Stomach (tissue), 9 donors: ENCODE results near the gene ATP2B1. TPM values are rescaled to one million over a fixed set of nuclear protein-coding genes. Genes with fewer than 3 reads are reported as not detected.

Source experiments
- DNase-seq, 2 donors: peaks; one replicate each; pipeline versions ENCODE4 v3.0.0 to v3.0.0-alpha.2; 2013 to 2019
- H3K27ac ChIP-seq, 5 donors: fragments of 200-600 bp in 4 of 5; sonication (generic) in 4 of 5; one replicate each; pipeline ENCODE4 v1.5.1; 2013 to 2019; ENCODE audit warnings: mild to moderate bottlenecking in 1 of 5, moderate library complexity in 1 of 5
- H3K27me3 ChIP-seq, 3 donors: fragments of 200-600 bp; sonication (generic); one replicate each; pipeline ENCODE4 v1.5.1; 2017 to 2019; ENCODE audit warnings: mixed run types in 1 of 3
- H3K36me3 ChIP-seq, 4 donors: fragments of 200-600 bp; sonication (generic); 1 replicate in 3 of 4; 2 replicates in 1 of 4; pipeline ENCODE4 v1.5.1; 2016 to 2019
- H3K4me1 ChIP-seq, 4 donors: fragments of 200-600 bp; sonication (generic); one replicate each; pipeline ENCODE4 v1.5.1; 2016 to 2019
- H3K4me3 ChIP-seq, 4 donors: fragments of 200-600 bp; sonication (generic) in 3 of 4; one replicate each; pipeline ENCODE4 v1.5.1; 2016 to 2019; ENCODE audit warnings: mild to moderate bottlenecking in 1 of 4
- H3K9me3 ChIP-seq, 4 donors: fragments of 200-600 bp; sonication (generic); one replicate each; pipeline ENCODE4 v1.5.1; 2016 to 2019
- CTCF ChIP-seq, 7 experiments: fragments of 450-650 bp in 4 of 7; fragments of 200-600 bp in 3 of 7; sonication (generic) in 3 of 7; IDR thresholded peaks; one replicate each; pipeline ENCODE4 v1.5.1; 2016 to 2019; ENCODE audit warnings: antibody characterized with exemption in 7 of 7, control low read depth in 2 of 7, mild to moderate bottlenecking in 1 of 7
- EP300 ChIP-seq: sonication (generic); formaldehyde crosslinking; IDR thresholded peaks from one replicate; pipeline ENCODE4 v1.6.1; 2017; ENCODE audit warnings: antibody characterized with exemption
- POLR2A ChIP-seq, 4 donors: fragments of 450-650 bp; IDR thresholded peaks; one replicate each; pipeline ENCODE4 v1.6.1; 2016; ENCODE audit warnings: antibody characterized with exemption in 4 of 4, control low read depth in 2 of 4, mild to moderate bottlenecking in 1 of 4, moderate library complexity in 1 of 4
- POLR2AphosphoS5 ChIP-seq, 3 donors: sonication (generic); formaldehyde crosslinking; IDR thresholded peaks; one replicate each; pipeline ENCODE4 v1.6.1; 2016; ENCODE audit warnings: antibody characterized with exemption in 3 of 3
- WGBS, 5 donors: extraction: QIAGEN DNeasy Blood & Tissue Kit in 3 of 5; methylation state at CpG; one replicate each; pipeline versions ENCODE4 v1.1.5 to v1.1.7; 2013 to 2018; 5-methylcytosine and 5-hydroxymethylcytosine counted together
- intact Hi-C: fragments of 100-400 bp; cut with DNase I; formaldehyde crosslinking; loops from one replicate; pipeline ENCODE4 v1.15.1; 2023; ENCODE audit warnings: low total_unique reads
- polyA plus RNA-seq, 3 donors: library from polyadenylated mRNA; stranded (reverse); fragments of 200-250 nt; gene quantifications; one replicate each; pipeline ENCODE4 v1.2.3, GENCODE V29; 2013
- total RNA-seq, 5 donors: library from RNA; depleted of rRNA; stranded (reverse); fragments of >200 nt; gene quantifications; one replicate each; pipeline versions ENCODE4 v1.1.0 to v1.2.3, GENCODE V29; 2014 to 2016
- donor health status: healthy with polysubstance abuse.
- donor health status: Bipolar disorder and iron deficiency.
- donor health status: healthy.

The ATP2B1 gene
- total and polyA plus RNA-seq, 8 donors: 3.5 to 84.1 (median 18.6) TPM

- no peak for DNase-seq
- Histone ChIP-seq H3K27me3 (no peaks in the 10 kb centered on the region), H3K4me1 (peaks cover 0 to 27% (median 11%) of the 10 kb centered on the region in 4 donors), H3K27ac (no peak overlapping the region), H3K9me3 (peaks cover 0 to 16% (median 9%) of the 10 kb centered on the region in 4 donors), H3K36me3 (no peaks in the 10 kb centered on the region), H3K4me3 (no peak overlapping the region)
- intact Hi-C loops: no loop called here
- TF ChIP-seq EP300 (no peak), CTCF (IDR thresholded peaks at IDR 0.05) (no peak), POLR2AphosphoS5 (IDR thresholded peaks at IDR 0.05) (no peak), POLR2A (IDR thresholded peaks at IDR 0.05) (no peak)
These were observed 23.2 kb downstream of the ATP2B1 start for GRCh38 chr12:89685363-89685972.

- no peak overlapping the region for H3K4me3 ChIP-seq
- H3K4me1 ChIP-seq: peaks cover 0 to 20% (median 9%) of the 10 kb centered on the region in 4 donors
- no peak overlapping the region for H3K27ac ChIP-seq
- TF ChIP-seq CTCF (IDR thresholded peaks at IDR 0.05): no peak
- no peak for TF ChIP-seq POLR2AphosphoS5 (IDR thresholded peaks at IDR 0.05)
- no peak for TF ChIP-seq POLR2A (IDR thresholded peaks at IDR 0.05)
- TF ChIP-seq EP300: no peak
- H3K27me3 ChIP-seq: no peaks in the 10 kb centered on the region
- no peak for DNase-seq
- H3K9me3 ChIP-seq: peaks cover 0 to 18% (median 10%) of the 10 kb centered on the region in 4 donors
- H3K36me3 ChIP-seq: no peaks in the 10 kb centered on the region
- intact Hi-C loops: no loop called here
- 71 to 87% (median 80%) methylated on average over 3 of the region's 3 CpGs for WGBS, 5 donors
These were observed 24.5 kb downstream of the ATP2B1 start for GRCh38 chr12:89684136-89684535.

- H3K27me3 ChIP-seq: no peaks in the 10 kb centered on the region
- H3K27ac ChIP-seq: no peak overlapping the region
- no peak overlapping the region for H3K4me3 ChIP-seq
- no peak for TF ChIP-seq POLR2A (IDR thresholded peaks at IDR 0.05)
- TF ChIP-seq POLR2AphosphoS5 (IDR thresholded peaks at IDR 0.05): no peak
- TF ChIP-seq EP300: no peak
- TF ChIP-seq CTCF (IDR thresholded peaks at IDR 0.05): no peak
- no peak for DNase-seq
- 87 to 96% (median 93%) methylated on average over 3 of the region's 3 CpGs for WGBS, 5 donors
- peaks cover 0 to 18% (median 10%) of the 10 kb centered on the region in 4 donors for H3K9me3 ChIP-seq
- peaks cover 0 to 20% (median 9%) of the 10 kb centered on the region in 4 donors for H3K4me1 ChIP-seq
- H3K36me3 ChIP-seq: no peaks in the 10 kb centered on the region
- intact Hi-C loops: no loop called here
These were observed 26.4 kb downstream of the ATP2B1 start for GRCh38 chr12:89682284-89682683.

- TF ChIP-seq POLR2AphosphoS5 (IDR thresholded peaks at IDR 0.05) (no peak), POLR2A (IDR thresholded peaks at IDR 0.05) (no peak), EP300 (no peak)
- peaks cover 0 to 18% (median 10%) of the 10 kb centered on the region in 4 donors for H3K9me3 ChIP-seq
- no peak overlapping the region for H3K27ac ChIP-seq
- DNase-seq: no peak
- peaks cover 0 to 8% (median 4%) of the 10 kb centered on the region in 4 donors for H3K4me1 ChIP-seq
- no peak overlapping the region for H3K4me3 ChIP-seq
- 97 to 98% (median 98%) methylated on average over 4 of the region's 4 CpGs for WGBS, 5 donors
- H3K36me3 ChIP-seq: no peaks in the 10 kb centered on the region
- H3K27me3 ChIP-seq: no peaks in the 10 kb centered on the region
- intact Hi-C loops: no loop called here
These were observed 28.2 kb downstream of the ATP2B1 start for GRCh38 chr12:89680409-89680808.

- Histone ChIP-seq H3K9me3 (peaks cover 0 to 18% (median 10%) of the 10 kb centered on the region in 4 donors), H3K36me3 (no peaks in the 10 kb centered on the region), H3K4me1 (peaks cover 0 to 7% (median 4%) of the 10 kb centered on the region in 4 donors), H3K27ac (no peak overlapping the region), H3K4me3 (no peak overlapping the region), H3K27me3 (no peaks in the 10 kb centered on the region)
- no peak for DNase-seq
- TF ChIP-seq CTCF (IDR thresholded peaks at IDR 0.05): no peak
- TF ChIP-seq POLR2A (IDR thresholded peaks at IDR 0.05): no peak
- intact Hi-C loops: no loop called here
- WGBS, 5 donors: 91 to 99% (median 97%) methylated on average over 2 of the region's 2 CpGs
These were observed 29.0 kb downstream of the ATP2B1 start for GRCh38 chr12:89679631-89680030.
